HG03045 (cell line): ENCODE results near the gene GNAT2.

Experiments
- ATAC-seq: cut with Tn5 transposase; IDR thresholded peaks from one replicate; pipeline ENCODE4 v1.9.1; 2021; ENCODE audit warnings: mild to moderate bottlenecking, moderate library complexity; ENCODE audit not compliant: unreplicated experiment

GNAT2 gene

DNA sequence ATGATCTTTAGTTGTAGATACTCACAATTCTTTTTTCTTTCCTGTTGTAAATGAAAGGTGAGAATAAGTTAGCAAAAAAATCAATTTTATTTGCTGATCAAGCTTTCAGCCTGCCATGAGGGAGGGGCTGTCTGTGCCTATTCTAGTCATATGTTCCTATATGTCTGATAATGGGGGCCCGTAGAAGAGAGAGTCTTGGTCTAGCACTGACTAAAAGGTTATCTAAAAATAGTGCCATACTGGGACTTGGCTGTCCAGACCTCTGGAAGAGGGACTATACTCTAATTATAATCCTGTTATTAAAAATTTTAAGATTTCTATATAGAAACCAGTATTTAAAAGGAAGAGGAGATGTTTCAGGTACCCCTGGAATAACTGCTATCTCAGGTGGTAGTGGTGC, 52.4 kb downstream of the GNAT2 start:
- ATAC-seq = no peak

DNA sequence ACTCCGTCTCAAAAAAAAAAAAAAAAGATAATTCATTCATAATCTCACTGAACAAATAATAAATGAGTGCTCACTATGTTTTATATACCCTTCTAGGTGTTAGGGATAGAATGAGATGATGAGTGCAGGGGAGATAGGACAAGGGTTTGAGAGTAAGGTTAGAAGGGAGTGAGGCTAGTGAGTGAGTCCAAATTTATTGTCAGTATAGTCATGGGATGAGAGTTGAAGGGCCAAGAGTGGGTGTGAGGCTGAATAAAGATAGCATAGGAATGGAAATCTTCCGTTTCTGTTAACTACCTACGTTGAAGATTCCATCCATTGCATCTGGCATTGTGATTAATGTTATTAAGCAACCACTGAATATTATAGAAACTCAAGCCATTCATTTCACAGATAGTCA, 54.2 kb downstream of the GNAT2 start:
- ATAC-seq = no peak

DNA sequence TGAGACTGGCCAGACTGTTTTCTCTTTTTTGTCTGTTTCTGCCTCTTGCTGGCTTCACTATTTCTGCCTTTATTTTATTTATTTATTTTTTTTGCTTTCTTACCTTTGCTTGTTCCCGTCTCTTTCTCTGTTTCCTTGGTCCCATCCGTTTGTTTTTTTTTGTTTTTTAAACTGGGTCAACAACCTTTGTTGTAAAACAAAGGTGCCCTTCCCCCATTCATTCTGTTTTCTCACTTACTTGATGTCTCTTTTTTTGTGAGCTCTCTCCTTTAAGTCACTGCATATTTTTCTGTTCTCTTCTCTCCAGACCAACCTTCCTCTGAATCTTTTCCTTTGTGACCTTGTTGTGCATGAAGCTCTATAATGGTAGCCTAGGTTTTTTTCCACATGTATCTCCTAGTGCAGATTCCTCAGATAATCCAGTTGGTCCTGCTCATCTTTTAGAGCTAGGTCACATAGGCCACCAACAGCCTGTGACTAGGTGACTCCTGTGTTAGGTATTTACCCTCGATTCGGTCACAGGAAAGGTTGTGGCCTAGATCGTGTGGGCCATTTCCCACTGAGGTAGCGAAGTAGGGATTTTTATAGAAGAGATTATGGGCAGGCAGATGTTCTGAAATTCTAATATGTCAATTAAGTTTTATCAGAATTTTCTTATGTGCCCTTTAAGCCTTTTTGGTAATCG, 55.1 kb downstream of the GNAT2 start:
- ATAC-seq = no peak

GRCh38 chr1:109559995-109560394, 59.4 kb downstream of the GNAT2 start:
- no peak for ATAC-seq

DNA sequence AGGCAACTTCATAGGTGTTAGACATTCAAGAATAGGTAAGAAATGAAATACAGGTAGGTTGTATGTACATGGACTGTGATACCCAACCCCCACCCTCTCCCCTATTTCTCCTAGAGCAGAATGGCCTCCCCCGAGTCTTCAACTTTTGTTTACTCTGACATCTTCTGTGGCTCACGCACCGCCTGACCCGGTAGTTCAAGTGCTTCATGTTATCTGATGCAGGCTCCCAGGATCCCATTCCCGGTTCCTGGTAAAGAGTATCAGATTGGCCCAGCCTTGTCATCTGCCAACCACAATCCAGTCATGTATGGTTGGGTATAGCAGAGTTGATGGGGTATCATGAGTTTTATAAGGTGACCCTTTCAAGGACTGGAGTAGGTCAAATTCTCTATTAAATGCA, 61.9 kb downstream of the GNAT2 start:
- no peak for ATAC-seq

DNA sequence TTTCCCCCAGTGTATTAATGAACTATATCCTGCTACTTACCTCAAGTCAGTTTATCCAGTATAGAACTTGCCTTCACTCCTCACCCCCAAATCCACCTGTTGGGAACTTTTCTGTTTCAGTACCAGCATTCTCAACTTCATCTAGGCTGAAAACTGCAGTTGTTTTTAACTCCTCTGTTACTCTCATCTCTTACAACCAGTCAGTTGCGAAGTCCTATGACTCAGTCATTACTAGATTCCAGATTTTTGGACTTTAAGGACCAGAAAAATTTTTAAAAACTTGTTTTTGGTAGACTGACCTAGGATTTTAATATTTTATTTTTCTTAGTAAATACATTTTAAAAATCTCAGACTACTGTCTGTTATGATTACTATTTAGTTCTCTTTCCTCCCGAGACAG, 62.9 kb downstream of the GNAT2 start:
- ATAC-seq = no peak
